HG03280 (cell line): Measurements from ENCODE around the gene PIGBOS1.
"Not testable (repeated sequence)": the region's sequence is repeated elsewhere in the genome, so short reads cannot be mapped to it uniquely, and the experiment has no call there.

Source experiments
- ATAC-seq: cut with Tn5 transposase; IDR thresholded peaks from one replicate; pipeline ENCODE4 v1.9.1; 2021; ENCODE audit warnings: mild to moderate bottlenecking, moderate library complexity; ENCODE audit not compliant: unreplicated experiment

The PIGBOS1 gene

DNA sequence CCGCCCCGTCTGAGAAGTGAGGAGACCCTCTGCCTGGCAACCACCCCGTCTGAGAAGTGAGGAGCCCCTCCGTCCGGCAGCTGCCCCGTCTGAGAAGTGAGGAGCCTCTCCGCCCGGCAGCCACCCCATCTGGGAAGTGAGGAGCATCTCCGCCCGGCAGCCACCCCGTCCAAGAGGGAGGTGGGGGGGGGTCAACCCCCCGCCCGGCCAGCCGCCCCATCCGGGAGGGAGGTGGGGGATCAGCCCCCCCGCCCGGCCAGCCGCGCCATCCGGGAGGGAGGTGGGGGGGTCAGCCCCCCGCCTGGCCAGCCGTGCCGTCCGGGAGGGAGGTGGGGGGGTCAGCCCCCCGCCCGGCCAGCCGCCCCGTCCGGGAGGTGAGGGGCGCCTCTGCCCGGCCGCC is 16.1 kb downstream of the PIGBOS1 start:
- ATAC-seq: not testable (repeated sequence)

DNA sequence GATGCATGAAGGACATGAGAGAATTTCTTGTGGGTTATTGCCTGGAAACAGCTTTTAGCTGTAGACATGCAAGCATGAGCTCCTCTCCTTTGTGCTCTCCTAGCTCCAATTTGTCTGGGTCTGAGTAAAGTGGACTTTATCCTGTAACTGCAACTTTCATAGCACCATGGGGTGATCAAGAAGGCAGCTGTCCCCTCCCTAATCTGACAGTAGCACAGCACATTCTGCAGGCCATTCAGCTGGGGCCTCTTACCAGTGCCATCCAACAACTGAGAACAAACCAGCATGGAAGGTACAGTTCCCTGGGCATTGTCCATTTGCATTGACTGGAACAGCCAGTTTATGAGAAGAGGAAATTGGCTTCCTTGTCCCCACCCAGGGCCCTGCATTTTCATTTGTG is 21.6 kb downstream of the PIGBOS1 start:
- no peak for ATAC-seq

DNA sequence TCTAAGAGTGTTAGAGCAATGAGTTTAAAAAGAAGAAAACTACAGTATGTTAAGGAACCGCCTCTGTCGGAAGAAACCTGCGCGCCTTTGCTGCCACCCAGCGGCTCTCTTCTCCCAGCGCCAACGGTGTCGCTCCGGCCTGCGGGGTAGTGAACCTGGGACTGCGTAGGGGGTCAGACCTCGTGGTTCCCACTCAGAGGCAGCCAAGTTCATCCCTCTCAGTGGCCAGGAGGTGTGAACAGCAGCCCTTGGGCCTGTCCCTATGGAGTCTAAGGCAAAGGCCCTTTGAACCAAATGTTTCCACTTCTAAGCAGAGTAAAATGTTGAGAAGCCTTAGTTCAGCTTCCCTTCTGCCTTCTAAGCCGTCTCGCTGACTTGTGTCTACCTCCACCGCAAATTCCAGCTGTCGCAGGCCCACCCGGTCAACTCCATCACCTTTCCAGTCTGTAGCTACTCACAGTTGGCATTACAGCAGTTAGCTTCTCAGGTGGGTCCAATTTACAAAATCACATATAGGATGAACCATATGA is 28.3 kb downstream of the PIGBOS1 start:
- peak; percentile 77 for ATAC-seq

DNA sequence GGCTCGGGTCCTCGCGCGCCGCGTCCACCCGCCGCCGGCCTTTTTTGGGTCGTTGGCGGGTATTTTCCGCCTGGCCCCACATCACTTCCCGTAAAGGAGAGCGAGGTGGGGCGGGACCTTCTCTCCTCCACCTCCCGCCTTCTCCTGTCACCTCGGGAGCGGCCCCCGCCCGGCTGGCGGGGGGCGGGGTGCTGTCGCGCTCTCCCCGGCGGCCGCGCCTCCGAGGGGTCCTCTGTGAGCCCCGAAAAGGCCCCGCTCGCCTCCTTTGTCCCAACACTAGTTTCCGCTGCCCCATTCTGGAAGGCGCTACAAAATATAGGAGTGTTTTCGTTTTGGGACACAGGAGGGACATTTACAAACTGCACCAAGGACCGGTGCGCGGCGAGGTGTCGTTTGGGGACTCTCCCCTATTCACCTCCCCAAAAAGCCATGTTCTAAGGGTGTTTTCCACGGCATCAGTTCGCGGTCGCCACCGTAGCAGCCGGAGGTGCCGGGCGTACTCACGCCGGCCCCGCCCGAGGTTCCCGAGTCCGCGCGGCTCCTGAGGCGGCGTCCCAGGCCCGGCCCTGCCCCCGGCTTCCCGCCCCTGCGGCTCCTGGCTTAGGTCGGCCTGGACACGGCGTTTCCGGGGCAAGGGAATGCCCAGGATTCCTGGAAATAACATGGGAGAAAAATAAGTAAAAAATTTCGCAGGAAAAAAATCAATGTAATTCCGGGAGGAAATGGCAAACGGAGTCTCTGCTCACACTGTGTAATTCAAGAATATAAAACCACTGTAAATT is 29.0 kb downstream of the PIGBOS1 start, which contains the start of gene RAB27A:
RAB27A (minus strand) TSS at position 68 of the 782 bp plus-strand sequence. CDS start 54,879 bp downstream, outside the sequence.
- peak; percentile 66 for ATAC-seq

DNA sequence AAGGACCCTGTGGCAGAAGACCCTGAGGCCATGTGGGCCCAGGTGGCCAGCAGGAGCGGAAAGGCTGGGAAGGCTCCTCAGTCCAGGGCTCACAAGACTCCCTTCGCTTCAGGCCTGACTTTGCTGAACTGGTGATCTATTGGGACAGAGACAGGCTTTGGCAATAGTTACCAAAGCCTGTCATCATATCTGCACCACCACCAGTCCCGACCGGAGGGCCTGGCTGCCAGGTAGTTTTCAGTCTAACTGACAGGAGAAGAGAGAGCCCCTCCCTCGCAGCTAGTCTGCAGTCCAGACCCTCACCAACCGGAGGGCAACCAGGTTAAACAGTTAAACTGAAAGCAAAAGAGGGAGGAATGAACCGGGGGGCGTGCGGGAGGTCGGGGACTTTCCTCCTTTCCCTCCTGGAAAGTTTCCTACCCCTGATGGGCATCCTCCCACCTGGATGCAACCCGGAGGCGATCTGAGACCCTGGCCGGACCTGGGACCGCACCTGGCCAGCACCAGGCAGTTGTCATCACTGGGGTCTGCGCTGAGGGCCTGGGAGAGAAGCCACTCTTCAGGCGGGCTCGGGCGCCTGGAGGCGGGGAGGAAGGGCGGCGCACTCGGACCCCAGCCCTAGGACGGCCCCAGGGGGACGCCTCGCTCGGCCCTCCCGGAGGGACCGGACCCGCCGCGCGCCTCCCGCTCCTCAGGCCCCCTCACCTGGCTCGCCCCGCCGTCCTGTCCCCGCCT is 29.7 kb downstream of the PIGBOS1 start:
- peak; percentile 23 for ATAC-seq

DNA sequence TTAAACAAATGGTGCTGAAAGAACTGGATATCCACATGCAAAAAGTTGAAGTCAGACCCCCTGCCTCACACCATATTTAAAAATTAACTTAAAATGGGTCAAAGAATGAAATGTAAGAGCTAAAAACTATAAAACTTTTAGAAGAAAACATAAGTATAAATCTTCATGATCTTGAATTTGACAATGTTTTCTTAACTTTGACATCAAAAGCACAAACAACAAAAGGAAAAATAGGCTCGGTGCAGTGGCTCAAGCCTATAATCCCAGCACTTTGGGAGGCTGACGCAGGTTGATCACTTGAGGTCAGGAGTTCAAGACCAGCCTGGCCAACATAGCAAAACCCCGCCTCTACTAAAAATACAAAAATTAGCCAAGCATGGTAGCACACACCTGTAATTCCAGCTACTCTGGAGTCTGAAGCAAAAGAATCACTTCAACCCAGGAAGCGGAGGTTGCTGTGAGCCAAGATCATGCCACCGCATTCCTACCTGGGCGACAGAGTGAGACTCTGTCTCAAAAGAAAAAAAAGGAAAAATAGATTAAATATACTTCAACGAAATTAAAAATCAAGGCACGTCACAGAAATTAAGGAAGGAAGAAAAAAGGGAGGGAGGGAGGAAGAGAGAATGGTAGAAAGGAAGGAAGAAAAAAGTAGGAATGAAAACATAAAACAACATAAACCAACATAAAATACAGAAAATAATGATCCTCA is 30.8 kb downstream of the PIGBOS1 start:
- no peak for ATAC-seq

DNA sequence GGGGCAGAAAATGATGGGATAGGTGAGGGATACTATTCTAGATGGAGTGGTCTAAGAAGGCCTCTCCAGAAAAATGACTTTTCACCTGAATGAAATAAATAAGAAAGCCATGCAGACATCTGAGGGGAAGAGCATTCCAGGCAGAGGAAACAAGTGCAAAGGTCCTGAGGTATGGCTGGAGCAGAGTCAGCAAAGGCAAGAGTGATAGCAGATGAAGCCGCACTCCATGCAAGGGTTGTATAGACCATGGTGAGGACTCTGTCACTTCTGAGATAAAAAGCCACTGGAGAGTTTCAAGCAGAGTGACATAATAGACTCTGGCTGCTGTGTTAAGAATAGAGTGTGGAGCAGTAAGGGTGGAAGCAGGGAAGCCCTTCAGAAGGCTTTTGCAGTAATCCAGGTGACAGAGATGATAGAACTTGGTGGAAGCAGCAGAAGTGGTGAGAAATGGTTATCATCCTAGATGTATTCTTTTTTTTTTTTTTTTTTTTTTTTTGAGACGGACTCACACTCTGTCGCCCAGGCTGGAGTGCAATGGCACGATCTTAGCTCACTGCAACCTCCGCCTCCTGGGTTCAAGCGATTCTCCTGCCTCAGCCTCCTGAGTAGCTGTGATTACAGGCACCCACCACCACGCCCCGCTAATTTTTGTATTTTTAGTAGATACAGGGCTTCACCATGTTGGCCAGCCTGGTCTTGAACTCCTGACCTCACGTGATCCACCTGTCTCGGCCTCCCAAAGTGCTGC is 32.3 kb downstream of the PIGBOS1 start:
- ATAC-seq: not testable (repeated sequence)

DNA sequence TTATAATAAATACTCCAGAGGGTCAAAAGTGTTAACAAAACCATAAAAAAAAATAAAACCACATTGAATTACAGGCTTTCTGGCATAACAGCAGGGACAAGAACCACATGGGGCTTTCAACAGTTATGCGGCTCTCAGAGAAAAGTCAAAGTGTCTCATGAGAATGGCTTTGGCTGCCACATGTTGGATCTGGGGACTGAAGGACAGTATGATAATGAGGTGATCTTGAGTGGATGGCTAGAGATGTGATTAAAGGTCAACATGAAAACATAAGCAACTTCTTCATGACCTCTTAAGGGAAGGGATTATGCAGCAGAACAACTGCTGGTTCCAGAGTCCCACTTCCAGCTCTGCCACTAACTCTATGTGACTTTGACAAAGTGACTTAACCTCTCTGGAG is 34.5 kb downstream of the PIGBOS1 start:
- no peak for ATAC-seq

DNA sequence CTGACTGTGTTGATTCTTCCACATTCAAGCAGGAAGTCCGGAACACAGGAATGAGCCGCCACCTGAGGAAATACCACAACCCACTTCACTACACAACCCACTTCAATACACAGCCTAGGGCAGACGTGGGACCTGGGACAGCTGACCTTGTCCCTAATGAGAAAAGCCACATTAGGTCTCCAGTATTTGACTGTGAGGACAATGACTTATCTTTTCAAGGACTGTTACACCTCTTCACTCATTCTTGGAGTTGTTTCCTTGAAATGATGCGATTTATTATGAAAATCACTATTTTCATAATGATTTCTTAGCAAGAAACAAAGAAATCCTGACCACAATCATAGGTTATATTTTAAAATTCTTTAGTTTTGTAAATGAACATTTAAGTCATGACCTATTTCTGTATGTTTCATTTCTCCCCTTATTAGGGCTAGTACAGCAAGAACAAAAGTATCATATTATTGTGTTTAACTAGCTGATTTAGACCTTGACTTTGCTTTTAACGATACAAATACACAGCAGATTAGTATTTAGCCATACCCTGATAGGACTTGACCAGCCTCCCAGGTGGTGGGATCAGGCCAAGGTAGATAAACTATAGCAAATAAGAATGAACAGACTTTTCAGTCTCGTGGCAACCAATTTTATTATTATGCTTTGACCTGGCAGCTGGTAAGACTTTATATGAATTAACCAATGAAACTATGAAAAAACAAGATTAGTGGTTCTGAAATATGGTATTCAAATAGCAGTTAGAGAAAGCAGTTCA is 35.4 kb downstream of the PIGBOS1 start:
- no peak for ATAC-seq

DNA sequence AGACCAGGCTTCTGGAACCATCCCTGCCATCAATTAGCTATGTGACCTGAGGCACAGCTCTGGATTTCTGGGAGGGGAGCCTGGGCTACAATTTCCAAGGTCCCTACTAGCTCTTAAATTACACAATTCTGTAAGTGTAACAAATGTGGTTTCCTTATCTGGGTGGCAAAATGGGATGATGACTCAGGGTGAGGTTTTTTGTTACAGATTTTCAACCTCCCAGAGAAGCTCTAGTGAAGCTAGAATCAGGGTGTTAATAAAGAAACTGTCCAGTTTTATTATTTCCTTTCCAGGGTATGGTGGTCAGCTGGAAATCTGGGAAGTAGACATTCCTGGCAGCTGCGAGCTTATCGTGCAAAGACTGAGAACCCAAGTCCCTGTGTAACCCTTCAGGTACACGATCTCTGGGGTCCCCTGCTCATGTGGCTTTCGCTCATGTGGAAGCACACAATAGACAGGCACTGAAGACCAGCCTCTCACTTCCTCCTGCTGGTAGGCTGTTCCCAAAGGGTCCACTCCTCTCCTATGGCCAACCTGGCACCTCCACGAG is 36.6 kb downstream of the PIGBOS1 start:
- no peak for ATAC-seq

DNA sequence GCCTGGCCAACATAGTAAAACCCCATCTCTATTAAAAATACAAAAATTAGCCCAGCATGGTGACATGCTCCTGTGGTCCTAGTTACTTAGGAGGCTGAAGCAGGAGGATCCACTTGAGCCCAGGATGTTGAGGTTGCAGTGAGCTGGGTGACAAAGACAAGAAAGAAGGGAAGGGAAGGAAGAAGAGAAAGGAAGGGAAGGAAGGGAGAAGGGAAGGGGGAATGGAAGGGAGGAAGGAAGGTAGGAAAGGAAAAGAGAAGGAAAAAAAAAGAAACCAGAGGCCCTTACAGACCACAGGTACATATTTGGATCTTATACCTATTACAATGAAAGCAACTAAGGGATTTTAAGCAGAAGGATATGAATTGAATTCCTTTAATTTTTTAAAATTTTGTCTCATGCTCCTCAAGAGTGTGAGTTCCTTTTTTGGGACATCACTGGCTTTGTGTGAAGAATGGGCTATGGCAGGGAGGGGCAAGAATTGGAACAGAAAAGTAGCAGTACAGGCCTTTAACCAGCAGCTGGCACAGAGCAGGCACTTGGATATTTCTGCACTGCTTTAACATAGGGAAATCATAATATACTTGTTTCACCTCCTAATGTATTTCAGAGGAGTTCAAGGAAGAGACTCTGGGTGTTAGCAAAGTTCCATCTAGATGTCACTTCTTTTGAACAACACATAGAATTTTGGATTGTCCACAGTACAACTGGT is 37.2 kb downstream of the PIGBOS1 start:
- no peak for ATAC-seq

DNA sequence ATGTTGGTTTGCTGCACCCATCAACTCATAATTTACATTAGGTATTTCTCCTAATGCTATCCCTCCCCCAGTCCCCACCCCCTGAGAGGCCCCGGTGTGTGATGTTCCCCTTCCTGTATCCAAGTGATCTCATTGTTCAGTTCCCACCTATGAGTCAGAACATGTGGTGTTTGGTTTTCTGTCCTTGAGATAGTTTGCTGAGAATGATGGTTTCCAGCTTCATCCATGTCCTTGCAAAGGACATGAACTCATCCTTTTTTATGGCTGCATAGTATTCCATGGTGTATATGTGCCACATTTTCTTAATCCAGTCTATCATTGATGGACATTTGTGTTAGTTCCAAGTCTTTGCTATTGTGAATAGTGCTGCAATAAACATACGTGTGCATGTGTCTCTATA is 38.3 kb downstream of the PIGBOS1 start:
- not testable (repeated sequence) for ATAC-seq

DNA sequence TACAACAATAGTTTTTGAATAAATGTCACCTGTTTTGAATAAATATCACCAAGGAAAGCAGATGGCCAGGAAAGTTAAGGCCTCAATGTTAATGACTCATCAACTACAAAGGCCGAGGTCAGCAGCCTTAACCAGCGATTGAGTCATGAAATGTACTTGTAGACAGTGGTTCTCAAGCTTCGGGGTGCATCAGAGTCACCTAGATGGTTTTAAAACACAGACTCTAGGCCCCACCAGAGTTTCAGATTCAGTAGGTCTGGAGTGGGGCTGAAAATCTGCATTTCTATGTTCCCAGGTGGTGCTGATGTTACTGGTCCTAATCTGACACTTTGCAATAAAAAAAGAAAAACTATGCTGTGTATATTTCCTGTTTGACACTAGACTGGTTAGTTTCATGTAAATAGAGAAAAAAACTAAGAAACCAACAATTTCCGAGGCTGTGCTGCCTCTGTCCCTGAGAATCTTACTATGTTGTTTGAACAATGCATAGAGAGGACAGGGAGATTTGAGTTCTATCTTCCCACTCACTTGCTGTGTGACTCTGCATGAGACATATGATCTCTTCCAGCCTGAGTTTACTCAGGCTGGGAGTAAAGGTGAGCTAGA is 39.1 kb downstream of the PIGBOS1 start:
- ATAC-seq: peak; percentile 84

DNA sequence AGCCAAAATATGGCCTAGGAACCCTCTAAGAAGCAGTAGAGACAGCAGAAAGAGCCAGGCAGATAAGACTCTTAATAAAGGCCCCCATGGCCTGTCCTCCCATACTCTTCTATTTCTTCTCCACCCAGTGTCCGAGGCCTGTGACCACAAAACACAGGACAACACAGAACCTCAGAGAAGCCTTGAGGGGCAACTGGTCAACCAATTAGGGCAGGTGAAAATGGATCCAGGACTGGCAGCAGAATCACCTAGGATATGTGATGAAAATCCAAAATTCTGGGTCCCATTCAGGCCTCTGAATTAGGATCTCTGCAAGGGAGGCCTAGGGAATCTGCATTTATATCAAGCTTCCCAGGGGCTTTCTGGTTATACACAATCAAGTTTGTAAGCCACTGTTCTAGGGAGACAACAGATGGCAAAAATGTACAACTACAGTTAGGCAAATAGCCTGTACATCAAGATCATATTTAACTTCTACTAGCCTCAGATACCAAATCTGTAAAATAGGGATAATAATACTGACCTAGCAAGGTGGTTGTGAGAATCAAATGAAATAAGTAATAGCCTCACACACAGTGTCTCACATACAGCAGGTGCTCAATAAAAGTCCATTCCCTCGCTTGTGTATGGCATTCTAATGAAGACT is 39.7 kb downstream of the PIGBOS1 start:
- ATAC-seq: no peak

DNA sequence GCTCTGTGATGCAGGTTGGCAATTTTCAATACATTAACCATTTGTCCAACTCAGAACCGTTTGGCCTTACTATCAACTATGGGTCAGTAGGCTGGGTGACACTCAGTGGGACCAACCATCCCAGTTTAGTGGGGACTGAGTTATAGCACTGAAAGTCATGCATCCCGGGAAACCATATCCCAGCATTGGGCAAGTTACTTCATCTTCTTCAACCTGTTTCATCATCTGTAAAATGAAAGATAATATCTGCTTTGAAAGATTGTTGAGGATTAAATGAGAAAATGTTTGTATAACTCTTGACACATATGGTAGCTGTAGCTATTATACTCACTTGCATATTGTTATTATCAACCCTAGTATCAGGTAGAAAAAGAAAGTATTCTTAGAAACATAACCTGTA is 41.2 kb downstream of the PIGBOS1 start:
- no peak for ATAC-seq

DNA sequence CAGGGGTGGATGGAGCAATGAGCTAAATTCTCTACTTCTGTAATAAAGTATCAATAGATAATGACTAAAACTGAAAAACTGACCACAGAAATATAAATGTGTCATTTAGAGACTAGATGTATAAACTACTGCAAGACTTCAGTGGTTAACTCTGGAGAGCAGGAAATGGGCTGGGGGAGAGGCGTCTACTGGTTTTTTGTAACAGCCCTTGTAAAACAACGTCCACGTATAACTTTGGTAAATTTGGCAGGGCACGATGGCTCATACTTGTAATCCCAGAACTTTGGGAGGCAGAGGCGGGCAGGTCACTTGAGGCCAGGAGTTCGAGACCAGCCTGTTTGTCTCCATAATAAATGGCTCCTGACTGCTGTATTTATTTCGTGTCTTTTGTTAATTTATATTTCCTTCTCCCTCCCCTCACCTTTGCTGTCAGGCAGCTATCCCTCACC is 41.8 kb downstream of the PIGBOS1 start:
- peak; percentile 33 for ATAC-seq

DNA sequence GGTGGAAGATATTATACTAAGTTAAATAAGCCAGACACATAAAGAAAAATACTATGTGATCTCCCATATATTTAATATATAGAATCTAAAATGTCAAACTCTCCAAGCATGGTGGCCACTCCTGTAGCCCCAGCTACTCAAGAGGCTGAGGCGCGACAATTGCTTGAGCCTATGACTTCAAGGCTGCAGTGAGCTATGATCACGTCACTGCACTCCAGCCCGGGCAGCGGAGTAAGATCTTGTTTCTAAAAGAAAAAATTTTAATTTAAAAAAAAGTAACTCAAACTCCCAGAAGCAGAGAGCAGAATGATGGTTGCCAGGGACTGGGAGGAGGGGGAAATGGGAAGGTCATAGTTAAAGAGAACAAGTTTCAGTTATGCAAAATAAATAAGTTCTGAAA is 42.6 kb downstream of the PIGBOS1 start:
- no peak for ATAC-seq

DNA sequence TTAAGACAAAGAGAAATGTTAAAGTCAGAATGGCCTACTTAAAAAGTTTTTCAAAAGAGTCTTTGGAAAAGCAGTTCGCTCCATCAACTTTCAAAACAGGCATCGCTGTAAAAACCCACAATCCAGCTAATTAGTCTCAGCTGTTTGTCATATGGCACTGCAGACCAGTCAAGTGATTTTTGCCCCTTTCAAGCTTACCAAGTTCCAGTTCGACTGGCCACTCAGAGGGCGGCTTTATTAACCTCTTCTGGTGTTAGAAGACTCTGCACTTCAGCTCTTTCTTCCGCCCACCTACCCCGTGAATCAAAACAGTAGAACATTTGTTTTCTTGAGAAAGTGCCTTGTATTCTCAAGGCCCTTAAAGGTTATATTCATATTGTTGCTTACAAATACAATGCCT is 48.6 kb downstream of the PIGBOS1 start:
- no peak for ATAC-seq
